Nephron (organoid): ENCODE results near the gene TBRG4.

Experiments
- H3K27ac Mint-ChIP-seq, 3 experiments: 2 replicates each; pipeline ENCODE4 v1.8.0; 2020; ENCODE audit warnings: mixed read lengths in 3 of 3, mild to moderate bottlenecking in 2 of 3, moderate library complexity in 1 of 3
- H3K27me3 Mint-ChIP-seq: 2 replicates; pipeline ENCODE4 v1.8.0; 2021; ENCODE audit warnings: low read depth, mild to moderate bottlenecking, moderate library complexity, mixed read lengths
- H3K36me3 Mint-ChIP-seq: 2 replicates; pipeline ENCODE4 v1.8.0; 2020; ENCODE audit warnings: low read depth, mixed read lengths
- H3K4me1 Mint-ChIP-seq: 2 replicates; pipeline ENCODE4 v1.8.0; 2020; ENCODE audit warnings: mixed read lengths
- H3K4me3 Mint-ChIP-seq, 3 experiments: 2 replicates each; pipeline ENCODE4 v1.8.0; 2020; ENCODE audit warnings: mild to moderate bottlenecking in 3 of 3, mixed read lengths in 3 of 3, moderate library complexity in 2 of 3
- H3K9me3 Mint-ChIP-seq: 2 replicates; pipeline ENCODE4 v1.8.0; 2020; ENCODE audit warnings: mixed read lengths
- CTCF ChIP-seq, 3 experiments: fragments of 200-600 bp; sonication (generic); IDR thresholded peaks; one replicate each; pipeline ENCODE4 v1.5.0; 2021; ENCODE audit warnings: antibody characterized with exemption in 3 of 3; ENCODE audit not compliant: unreplicated experiment in 3 of 3

Gene TBRG4

GRCh38 chr7:45066409-45066808 is 45.1 kb downstream of the TBRG4 start:
- Mint-ChIP-seq H3K27ac (no peak overlapping the region), H3K4me1 (no peaks in the 10 kb centered on the region), H3K36me3 (peaks cover 39% of the 10 kb centered on the region), H3K9me3 (no peaks in the 10 kb centered on the region), H3K27me3 (no peaks in the 10 kb centered on the region), H3K4me3 (no peak overlapping the region)
- no peak for TF ChIP-seq CTCF (IDR thresholded peaks at IDR 0.05; ENCODE audit: unreplicated experiment in 3 of 3)

GRCh38 chr7:45065031-45065995 is 46.2 kb downstream of the TBRG4 start:
- Mint-ChIP-seq H3K9me3 (no peaks in the 10 kb centered on the region), H3K4me3 (no peak overlapping the region), H3K27me3 (no peaks in the 10 kb centered on the region), H3K36me3 (peaks cover 46% of the 10 kb centered on the region), H3K27ac (no peak overlapping the region), H3K4me1 (no peaks in the 10 kb centered on the region)
- no peak for TF ChIP-seq CTCF (IDR thresholded peaks at IDR 0.05; ENCODE audit: unreplicated experiment in 3 of 3)

- peaks cover 46% of the 10 kb centered on the region for H3K36me3 Mint-ChIP-seq
- H3K27me3 Mint-ChIP-seq: no peaks in the 10 kb centered on the region
- no peak overlapping the region for H3K27ac Mint-ChIP-seq
- H3K4me3 Mint-ChIP-seq: no peak overlapping the region
- H3K4me1 Mint-ChIP-seq: no peaks in the 10 kb centered on the region
- TF ChIP-seq CTCF (IDR thresholded peaks at IDR 0.05; ENCODE audit: unreplicated experiment in 3 of 3): no peak
- H3K9me3 Mint-ChIP-seq: no peaks in the 10 kb centered on the region
These were observed 47.3 kb downstream of the TBRG4 start for GRCh38 chr7:45064047-45064725.

- Mint-ChIP-seq H3K27me3 (no peaks in the 10 kb centered on the region), H3K36me3 (peaks cover 47% of the 10 kb centered on the region), H3K27ac (no peak overlapping the region), H3K9me3 (no peaks in the 10 kb centered on the region), H3K4me1 (no peaks in the 10 kb centered on the region), H3K4me3 (no peak overlapping the region)
- TF ChIP-seq CTCF (IDR thresholded peaks at IDR 0.05; ENCODE audit: unreplicated experiment in 3 of 3): no peak
These were observed 49.6 kb downstream of the TBRG4 start for GRCh38 chr7:45061806-45062425.

- no peak for TF ChIP-seq CTCF (IDR thresholded peaks at IDR 0.05; ENCODE audit: unreplicated experiment in 3 of 3)
- Mint-ChIP-seq H3K4me1 (no peaks in the 10 kb centered on the region), H3K27me3 (no peaks in the 10 kb centered on the region), H3K36me3 (peaks cover 47% of the 10 kb centered on the region), H3K9me3 (no peaks in the 10 kb centered on the region), H3K27ac (no peak overlapping the region), H3K4me3 (no peak overlapping the region)
These were observed 50.1 kb downstream of the TBRG4 start for GRCh38 chr7:45061352-45061751.
